ENCODE measurements around the gene COQ9. TPM values are rescaled to one million over a fixed set of nuclear protein-coding genes. Genes with fewer than 3 reads are reported as not detected.

COQ9 gene
- total RNA-seq, 2 donors from 2014 or later, result 34.5 to 38.2 TPM

GRCh38 chr16:57444711-57445110 lies 2.6 kb upstream of the COQ9 start:
- Mint-ChIP-seq H3K27ac (no peak overlapping the region), H3K27me3 (ENCODE audit: insufficient read depth) (no peaks in the 10 kb centered on the region), H3K4me3 (no peak overlapping the region), H3K9me3 (peaks cover 34% of the 10 kb centered on the region), H3K36me3 (ENCODE audit: low read depth) (peaks cover 36% of the 10 kb centered on the region), H3K4me1 (peaks cover 6% of the 10 kb centered on the region)
- no peaks in the 10 kb centered on the region for H3K27me3 ChIP-seq (ENCODE audit: control insufficient read depth, insufficient read depth, low read length, poor library complexity, severe bottlenecking)
- peaks cover 34% of the 10 kb centered on the region for H3K36me3 ChIP-seq (ENCODE audit: control insufficient read depth, insufficient read depth, low read length)
- H3K4me3 ChIP-seq (ENCODE audit: low read length), result no peak overlapping the region
- peaks cover 22% of the 10 kb centered on the region for H3K9me3 ChIP-seq (ENCODE audit: control insufficient read depth, low read length)
- TF ChIP-seq, protein P1, sequence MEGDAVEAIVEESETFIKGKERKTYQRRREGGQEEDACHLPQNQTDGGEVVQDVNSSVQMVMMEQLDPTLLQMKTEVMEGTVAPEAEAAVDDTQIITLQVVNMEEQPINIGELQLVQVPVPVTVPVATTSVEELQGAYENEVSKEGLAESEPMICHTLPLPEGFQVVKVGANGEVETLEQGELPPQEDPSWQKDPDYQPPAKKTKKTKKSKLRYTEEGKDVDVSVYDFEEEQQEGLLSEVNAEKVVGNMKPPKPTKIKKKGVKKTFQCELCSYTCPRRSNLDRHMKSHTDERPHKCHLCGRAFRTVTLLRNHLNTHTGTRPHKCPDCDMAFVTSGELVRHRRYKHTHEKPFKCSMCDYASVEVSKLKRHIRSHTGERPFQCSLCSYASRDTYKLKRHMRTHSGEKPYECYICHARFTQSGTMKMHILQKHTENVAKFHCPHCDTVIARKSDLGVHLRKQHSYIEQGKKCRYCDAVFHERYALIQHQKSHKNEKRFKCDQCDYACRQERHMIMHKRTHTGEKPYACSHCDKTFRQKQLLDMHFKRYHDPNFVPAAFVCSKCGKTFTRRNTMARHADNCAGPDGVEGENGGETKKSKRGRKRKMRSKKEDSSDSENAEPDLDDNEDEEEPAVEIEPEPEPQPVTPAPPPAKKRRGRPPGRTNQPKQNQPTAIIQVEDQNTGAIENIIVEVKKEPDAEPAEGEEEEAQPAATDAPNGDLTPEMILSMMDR (conservative IDR thresholded peaks at IDR 0.05), result no peak
- no peak overlapping the region for H3K27ac ChIP-seq (ENCODE audit: low read depth, low read length)
- no peaks in the 10 kb centered on the region for H3K4me1 ChIP-seq (ENCODE audit: control insufficient read depth, insufficient read depth, low read length)
- H3K9ac ChIP-seq (ENCODE audit: extremely low read depth, low read length, poor library complexity, severe bottlenecking), result no peak overlapping the region
- DNase-seq, result no peak
- WGBS, 2 experiments (ENCODE audit: insufficient coverage in 1 of 2, insufficient read length in 1 of 2), result 94 to 95% methylated on average over 3 of the region's 3 CpGs

- no peaks in the 10 kb centered on the region for H3K4me1 ChIP-seq (ENCODE audit: control insufficient read depth, insufficient read depth, low read length)
- no peak overlapping the region for H3K27ac Mint-ChIP-seq
- no peak overlapping the region for H3K9ac ChIP-seq (ENCODE audit: extremely low read depth, low read length, poor library complexity, severe bottlenecking)
- TF ChIP-seq, protein P1 (conservative IDR thresholded peaks at IDR 0.05), result no peak
- no peaks in the 10 kb centered on the region for H3K27me3 Mint-ChIP-seq (ENCODE audit: insufficient read depth)
- H3K9me3 ChIP-seq (ENCODE audit: control insufficient read depth, low read length), result peaks cover 14% of the 10 kb centered on the region
- H3K4me3 Mint-ChIP-seq, result peak overlapping the region; percentile 88
- peaks cover 28% of the 10 kb centered on the region for H3K36me3 Mint-ChIP-seq (ENCODE audit: low read depth)
- WGBS, 2 experiments (ENCODE audit: insufficient coverage in 1 of 2, insufficient read length in 1 of 2), result 88 to 100% methylated on average over 1 to 2 of the region's 2 CpGs
- peaks cover 6% of the 10 kb centered on the region for H3K4me1 Mint-ChIP-seq
- no peak overlapping the region for H3K27ac ChIP-seq (ENCODE audit: low read depth, low read length)
- no peak overlapping the region for H3K4me3 ChIP-seq (ENCODE audit: low read length)
- H3K27me3 ChIP-seq (ENCODE audit: control insufficient read depth, insufficient read depth, low read length, poor library complexity, severe bottlenecking), result no peaks in the 10 kb centered on the region
- DNase-seq, result no peak
- H3K9me3 Mint-ChIP-seq, result peaks cover 26% of the 10 kb centered on the region
- H3K36me3 ChIP-seq (ENCODE audit: control insufficient read depth, insufficient read depth, low read length), result peaks cover 27% of the 10 kb centered on the region
These were observed 1.8 kb upstream of the COQ9 start for GRCh38 chr16:57445510-57445909.

DNA sequence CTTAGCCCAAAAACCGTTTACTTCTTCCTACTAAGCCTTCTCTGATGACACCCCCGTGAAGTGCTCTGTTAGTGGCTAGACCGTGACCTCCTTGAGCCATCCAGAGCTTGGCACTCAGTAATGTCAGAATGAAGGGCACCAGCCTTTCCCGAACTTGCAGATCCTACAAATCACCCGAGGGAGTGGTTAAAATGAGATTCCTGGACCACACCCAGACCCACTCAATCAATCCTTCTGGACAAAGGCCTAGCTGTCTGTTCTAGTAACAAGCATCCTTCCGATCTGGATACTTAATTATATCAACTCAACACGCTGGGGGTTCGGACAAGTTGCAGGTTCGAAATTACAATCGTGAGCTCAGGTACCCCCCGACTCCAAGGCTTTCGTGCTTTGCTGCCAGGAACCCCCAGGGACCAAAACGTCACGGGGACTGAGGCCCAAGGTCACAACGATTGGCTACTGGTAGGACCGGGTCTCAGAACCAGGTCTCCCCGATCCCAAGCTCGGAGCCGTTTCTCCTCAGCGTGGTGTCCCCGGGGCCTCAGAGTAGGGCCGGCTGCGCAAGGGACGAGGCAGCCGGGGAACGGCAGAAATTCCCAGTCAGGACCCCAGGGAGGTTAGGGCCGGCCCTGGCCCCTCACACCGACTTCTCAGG lies 621 bp upstream of the COQ9 start:
- Histone ChIP-seq H3K36me3 (ENCODE audit: control insufficient read depth, insufficient read depth, low read length) (peaks cover 27% of the 10 kb centered on the region), H3K9ac (ENCODE audit: extremely low read depth, low read length, poor library complexity, severe bottlenecking) (peak overlapping the region; percentile 91), H3K27me3 (ENCODE audit: control insufficient read depth, insufficient read depth, low read length, poor library complexity, severe bottlenecking) (no peaks in the 10 kb centered on the region), H3K4me1 (ENCODE audit: control insufficient read depth, insufficient read depth, low read length) (no peaks in the 10 kb centered on the region), H3K27ac (ENCODE audit: low read depth, low read length) (peak overlapping the region; percentile 67), H3K4me3 (ENCODE audit: low read length) (peak overlapping the region; percentile 100), H3K9me3 (ENCODE audit: control insufficient read depth, low read length) (peaks cover 3% of the 10 kb centered on the region)
- Mint-ChIP-seq H3K27ac (peak overlapping the region; percentile 91), H3K4me1 (peaks cover 6% of the 10 kb centered on the region), H3K36me3 (ENCODE audit: low read depth) (peaks cover 22% of the 10 kb centered on the region), H3K4me3 (peak overlapping the region; percentile 88), H3K27me3 (ENCODE audit: insufficient read depth) (no peaks in the 10 kb centered on the region), H3K9me3 (peaks cover 15% of the 10 kb centered on the region)
- 8 to 14% methylated on average over 12 to 28 of the region's 28 CpGs for WGBS, 2 experiments (ENCODE audit: insufficient coverage in 1 of 2, insufficient read length in 1 of 2)
- DNase-seq, result no peak
- TF ChIP-seq, protein P1 (conservative IDR thresholded peaks at IDR 0.05), result no peak
